Esophagus squamous epithelium (tissue), 4 donors: ENCODE results near the gene PPP2R3A.
"Not testable (repeated sequence)": the region's sequence is repeated elsewhere in the genome, so short reads cannot be mapped to it uniquely, and the experiment has no call there.

Experiments
- CTCF ChIP-seq, 6 experiments: fragments of 450-650 bp in 4 of 6; fragments of 200-600 bp in 2 of 6; sonication (generic) in 2 of 6; IDR thresholded peaks; one replicate each; pipeline ENCODE4 v1.5.1; 2016 to 2019; ENCODE audit warnings: antibody characterized with exemption in 6 of 6, mild to moderate bottlenecking in 4 of 6, moderate library complexity in 4 of 6
- POLR2A ChIP-seq, 4 donors: fragments of 450-650 bp; IDR thresholded peaks; one replicate each; pipeline ENCODE4 v1.6.1; 2017; ENCODE audit warnings: antibody characterized with exemption in 4 of 4, mild to moderate bottlenecking in 4 of 4, moderate library complexity in 3 of 4

DNA sequence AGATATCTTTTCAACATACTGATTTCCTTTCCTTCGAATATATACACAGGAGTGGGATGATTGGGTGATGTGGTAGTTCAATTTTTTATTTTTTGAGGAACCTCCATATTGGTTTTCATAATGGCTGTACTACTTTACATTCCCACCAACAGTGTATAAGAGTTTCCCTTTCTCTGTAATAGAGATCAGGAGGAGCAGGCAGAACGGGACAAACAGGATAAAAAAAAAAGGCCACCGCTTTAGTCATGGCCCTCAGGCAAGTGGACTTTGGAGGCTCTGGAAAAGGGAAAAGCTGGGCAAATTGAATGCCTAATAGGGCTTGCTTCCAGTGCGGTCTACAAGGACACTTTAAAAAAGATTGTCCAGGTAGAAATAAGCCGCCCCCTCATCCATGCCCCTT is 30.4 kb upstream of the PPP2R3A start:
- not testable (repeated sequence) for TF ChIP-seq CTCF, POLR2A (IDR thresholded peaks at IDR 0.05)
